ENCODE measurements around the gene ITPRID2.
A peak's percentile ranks its signal among the peaks of the same experiment; 100 is the strongest.

Gene ITPRID2

DNA sequence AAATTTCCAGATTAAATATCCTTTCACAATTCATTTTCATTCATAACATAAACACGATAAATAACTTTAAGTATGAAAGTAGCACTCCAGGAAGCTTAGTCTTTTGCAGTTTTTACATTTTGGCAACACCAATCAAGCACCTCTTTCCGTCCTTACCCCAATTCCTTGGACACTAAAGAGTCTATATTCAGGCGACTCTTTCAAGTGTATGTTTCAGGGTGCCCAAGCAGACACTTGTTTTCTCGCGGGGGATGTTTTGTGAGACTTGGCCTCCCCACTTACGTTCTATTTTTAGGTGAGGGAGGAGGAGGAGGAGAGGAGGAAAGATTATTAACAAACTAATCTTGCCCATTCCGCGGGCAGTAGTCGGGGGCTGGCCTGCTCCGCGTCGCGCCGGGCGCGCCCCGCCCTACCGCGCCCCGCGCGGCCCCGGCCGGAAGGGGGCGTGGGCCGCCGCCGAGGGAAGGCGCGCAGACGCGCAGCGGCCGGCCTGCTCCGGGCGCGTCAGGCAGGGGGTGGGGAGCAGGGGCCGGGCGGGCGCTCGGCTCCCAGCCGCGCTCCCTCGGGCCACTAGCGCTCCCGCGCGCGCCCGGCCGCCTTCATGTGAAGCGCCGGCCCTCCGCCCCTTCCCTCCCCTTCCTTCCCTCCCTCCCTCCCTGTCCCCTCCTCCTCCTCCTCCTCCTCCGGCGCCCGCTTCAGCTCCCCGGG, at the start of gene ITPRID2:
ITPRID2 (plus strand) TSS at position 473 of the 708 bp plus-strand sequence. CDS start 337 bp downstream, outside the sequence.
- peak; percentile 70 for DNase-seq

DNA sequence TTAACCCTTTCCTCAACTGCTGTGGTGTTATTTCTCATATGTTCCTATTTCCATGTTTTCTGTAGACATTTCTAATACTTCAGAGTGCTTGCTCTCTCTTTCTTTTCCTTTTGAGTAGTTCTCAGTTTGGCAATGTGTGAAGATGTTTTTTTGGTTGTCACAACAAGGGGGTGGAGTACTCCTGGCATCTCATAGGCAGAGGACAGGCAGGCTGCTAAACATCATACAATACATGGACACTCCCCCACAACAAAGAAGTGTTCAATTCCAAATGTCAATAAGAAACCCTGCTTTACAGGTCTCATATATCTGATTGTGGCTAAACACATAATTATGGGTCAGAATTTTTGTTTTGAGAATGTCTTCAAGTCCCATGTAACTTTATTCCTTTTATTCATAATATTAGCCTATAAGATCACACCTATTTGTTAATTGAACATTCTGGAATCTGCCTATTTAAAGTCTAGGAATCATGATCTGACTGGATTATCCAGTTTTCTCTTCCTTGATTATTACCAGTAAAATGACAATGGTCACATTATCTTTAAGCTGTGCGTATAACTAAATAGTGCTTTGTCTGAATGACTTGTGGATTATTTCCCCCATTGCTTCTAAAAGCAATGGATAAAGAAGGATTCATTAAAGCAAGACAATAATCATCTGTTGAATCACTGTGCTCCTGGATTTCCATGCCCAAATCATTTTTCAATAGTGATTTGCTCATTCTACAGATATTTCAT, 46.8 kb upstream of the ITPRID2 start:
- DNase-seq, result no peak

DNA sequence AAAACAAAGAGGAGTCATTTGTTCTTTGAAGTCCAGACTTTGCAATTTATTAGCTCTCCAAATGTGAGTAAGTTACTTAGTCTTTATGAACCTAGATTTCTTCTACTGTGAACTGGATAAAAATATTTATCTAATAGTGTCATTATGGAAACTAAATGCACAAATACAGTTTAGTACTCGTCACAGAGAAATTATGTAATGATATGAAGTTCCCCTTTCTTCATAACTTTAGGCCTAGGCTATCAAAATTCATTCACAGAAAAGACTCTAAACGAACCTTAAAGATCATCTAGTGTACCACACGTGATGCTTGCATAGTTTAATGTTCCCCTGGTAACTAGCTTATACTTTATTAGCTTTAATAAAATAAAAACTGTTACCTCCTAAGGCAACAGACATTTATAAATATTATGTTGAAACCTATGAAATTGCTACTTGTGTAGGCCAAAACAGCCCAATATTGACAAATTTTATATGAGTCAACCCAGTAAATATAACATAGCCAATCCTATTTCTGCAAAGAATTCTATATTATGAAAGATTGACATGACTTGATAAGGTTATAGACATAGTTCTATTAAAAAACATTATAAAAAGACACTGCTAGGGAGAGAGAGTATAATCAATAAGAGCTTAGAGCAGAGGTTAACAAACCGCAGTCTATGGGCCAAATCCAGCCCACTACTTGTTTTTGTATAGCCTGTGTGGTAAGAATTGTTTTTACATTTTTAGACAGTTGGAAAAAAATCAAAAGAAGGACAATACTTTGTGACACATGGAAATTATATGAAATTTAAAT, 44.9 kb upstream of the ITPRID2 start:
- DNase-seq, result no peak

DNA sequence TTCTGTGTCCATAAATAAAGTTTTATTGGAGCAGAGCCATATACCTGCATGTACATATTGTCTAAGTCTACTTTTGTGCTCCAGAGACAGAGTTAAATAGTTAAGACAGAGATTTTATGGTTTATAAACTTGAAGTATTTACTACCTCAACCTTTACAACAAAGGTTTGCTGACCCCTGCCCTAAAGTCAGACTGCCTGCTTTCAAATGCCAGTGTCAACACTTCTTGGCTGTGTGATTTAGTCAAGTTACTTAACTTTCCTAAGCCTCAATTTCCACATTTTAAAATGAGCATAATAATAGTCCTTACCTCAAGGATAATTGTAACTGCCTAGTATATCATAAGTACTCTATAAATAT, 44.4 kb upstream of the ITPRID2 start:
- DNase-seq, result no peak

DNA sequence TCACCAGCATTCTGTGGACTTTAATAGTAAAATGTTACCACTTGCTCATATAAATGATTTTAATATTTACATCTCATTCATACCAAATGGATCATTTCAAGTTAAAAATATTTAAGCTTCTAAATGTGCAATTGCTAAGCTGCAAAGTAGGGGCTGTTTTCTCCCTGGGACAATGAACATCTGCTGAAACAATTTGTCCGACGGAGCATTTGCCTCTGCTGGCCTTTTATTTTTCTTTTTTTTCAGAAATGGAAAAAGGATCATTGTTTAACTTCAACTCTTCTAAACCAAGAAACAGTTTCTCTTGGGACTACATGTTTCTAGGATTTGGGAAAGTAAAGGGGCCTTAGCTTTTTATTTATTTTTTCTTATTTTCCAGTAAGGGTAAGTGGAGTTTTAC, 43.8 kb upstream of the ITPRID2 start:
- DNase-seq, result no peak

DNA sequence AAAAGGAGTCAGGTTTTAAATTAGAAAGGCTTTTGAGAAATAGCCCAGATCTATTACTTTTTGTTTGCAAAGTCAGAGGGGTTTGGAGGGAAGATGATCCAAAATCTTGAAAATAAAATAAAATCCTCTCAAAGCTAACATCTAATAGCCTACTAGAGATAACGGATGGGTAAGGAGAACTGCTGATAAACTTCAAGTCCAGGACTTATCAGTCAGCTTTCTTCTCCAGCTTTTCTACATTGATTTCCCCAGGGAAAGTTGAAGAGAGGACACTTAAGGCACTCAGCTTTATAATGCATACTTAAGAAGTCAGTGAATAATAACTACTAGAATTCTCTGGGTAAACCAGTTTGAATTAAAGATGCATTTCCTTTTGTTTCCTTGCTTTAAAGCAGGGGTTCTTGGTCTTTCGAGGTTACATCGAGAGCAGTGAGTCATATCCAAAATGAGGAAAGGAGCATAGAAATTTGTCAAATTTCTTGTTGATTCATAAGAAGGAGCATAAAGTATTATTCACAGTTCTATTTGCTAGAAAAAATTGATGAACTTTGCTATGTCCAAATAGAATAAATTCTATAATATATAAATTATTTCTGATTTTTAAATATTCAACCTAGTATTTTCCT, 43.2 kb upstream of the ITPRID2 start:
- no peak for DNase-seq

DNA sequence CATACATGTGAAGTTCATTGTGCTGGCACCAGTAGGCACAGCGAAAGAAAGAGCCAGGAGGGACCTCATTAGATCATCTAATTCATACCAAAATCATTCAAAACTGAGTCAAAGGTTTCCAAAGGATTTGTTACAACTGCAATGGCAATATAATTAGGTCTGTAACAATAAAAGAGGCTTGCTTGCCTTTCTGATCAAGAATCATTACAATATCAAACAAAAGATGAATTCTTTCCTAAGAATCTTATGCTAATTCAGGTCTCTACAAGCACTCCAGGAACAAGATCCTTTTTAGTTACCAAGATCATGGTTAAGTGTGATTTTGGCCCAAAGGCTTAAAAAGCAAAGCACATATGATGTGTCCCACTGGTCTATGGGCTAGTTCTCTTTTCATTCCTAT, 41.9 kb upstream of the ITPRID2 start:
- no peak for DNase-seq

DNA sequence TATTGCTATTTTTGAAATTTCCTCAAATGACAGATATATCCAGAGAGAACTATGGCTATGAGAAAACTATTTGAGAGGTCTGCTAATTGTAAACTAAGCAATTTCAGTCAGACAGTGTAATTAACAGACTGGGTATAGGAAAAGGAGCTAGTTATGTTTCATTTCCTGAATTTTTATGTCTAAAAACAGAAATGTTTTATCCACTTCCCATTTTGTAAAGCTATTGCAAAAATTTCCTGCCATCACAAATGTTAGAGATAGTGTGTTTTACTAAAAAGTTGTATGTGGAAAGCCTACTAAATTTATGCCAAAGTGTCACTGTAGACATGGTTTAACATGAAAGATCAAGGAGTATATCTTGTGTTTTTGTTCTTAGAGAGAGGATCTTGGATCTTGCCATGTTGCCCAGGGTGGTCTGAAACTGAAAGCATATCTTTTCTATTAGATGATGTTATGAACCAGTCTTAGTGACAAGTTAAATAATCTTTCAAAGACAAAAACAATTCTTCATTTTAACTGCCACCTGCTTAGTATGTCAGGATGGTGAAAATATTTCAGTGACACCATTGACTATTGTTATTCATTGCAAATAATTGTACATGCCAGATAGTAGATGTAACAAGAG, 40.5 kb upstream of the ITPRID2 start:
- DNase-seq, result no peak

DNA sequence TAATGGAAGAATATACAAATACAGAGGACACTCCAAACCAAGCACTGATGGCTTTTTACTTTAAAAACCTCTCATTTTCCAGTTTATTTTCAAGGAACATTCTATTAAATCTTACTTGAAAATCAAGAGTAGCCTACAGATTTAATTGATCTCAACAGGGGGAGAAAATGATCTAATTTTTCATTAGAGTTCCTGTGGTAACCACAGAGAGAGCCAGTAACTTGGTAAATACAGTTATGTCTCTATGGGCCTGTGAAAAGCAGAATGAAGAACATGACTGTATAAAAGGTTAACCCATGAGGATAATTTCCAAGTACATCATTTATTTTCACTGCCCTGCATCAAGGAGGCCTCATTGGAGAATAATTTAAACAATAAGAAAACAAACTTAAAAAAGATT, 39.8 kb upstream of the ITPRID2 start:
- DNase-seq, result no peak

DNA sequence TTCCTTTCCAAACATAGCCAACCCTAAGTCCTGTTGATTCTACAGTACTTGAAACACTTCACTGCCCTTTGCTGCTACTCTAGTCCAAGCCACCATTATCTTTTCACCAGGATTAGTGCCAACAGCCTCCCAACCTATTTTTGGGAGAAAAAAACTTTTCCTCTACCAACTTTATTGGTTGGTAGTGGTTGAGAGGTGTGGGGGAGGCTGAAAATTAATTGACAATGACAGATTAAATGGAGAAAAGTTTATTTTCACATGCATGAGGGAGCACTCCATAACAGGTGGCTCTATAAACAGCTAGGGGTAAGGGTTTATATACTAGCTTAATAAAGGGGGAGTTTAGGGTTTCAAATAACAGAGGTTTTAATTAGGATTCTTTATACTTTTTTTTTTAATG, 37.8 kb upstream of the ITPRID2 start:
- DNase-seq, result no peak

DNA sequence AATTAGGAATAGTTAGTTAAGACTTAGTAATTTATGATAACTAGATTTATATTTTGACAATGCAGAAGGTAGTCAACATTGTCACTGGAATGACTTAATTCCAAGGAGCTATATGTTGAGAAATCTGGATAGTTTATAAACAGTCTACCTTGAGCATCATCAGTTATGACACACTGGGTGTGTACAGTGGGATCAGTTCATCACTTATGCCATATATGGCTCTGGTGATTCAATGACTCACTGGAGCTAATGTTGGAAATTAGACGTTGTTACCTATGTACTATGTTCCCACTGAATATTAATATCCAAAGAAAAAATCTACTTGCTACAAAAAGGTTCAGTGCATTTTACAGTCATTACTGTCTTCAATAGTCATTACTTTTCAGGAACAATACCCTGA, 34.0 kb upstream of the ITPRID2 start:
- DNase-seq, result no peak

DNA sequence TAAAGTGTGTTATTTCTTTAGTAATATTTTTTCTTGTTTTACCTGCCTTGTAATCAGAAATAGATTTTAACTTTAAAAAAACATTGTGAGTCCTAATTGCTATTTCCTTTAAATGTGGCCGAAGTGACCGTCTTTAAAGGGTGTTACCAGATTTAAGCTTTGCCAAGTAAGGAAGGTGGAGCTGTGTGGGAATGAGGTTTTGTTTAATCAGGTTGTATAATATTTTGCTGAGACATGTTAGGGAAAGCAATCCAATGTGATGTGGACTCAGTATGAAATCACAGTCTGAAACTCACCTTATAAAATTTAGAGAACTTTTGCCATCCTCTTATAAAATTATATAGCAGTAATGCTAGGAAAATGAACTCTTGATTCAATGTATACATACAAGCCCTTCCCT, 32.9 kb upstream of the ITPRID2 start:
- no peak for DNase-seq

DNA sequence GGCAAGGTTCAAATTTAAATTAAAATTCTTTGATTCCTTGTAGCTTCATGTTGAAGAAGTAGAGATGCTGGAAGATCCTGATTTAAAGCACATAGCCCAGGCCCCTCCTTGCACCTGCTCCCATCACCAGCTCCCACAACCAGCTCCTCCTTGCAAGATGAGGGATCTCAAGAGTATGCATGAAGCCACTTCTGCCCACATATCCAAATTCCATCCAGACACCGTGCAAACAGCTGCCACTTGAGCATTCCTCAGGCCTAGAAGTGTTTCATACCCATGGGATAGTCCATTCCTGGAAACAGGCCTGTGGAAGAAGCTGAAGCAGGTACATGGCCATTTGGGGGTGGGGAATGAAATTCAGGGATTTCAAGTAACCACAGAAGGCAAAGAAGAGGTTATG, 32.4 kb upstream of the ITPRID2 start:
- DNase-seq, result no peak

DNA sequence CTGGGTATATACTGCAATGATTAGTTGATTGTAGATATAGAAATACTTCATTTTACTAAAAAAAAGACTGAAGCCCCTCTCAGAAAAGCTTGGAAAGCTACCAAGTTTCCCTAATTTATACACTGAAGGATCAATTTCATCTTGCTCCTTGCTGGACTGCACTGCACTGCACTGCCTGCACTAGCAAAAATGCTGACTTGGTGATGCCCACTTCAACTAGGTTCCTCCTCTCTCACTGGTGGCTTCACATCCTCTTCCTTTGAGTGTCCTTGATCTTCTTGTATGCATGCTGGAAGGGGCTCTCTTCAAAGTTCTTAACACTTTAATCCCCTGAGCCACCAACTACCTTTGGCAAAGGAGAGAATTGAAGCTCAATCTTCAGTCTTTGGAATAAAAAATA, 31.7 kb upstream of the ITPRID2 start:
- no peak for DNase-seq

DNA sequence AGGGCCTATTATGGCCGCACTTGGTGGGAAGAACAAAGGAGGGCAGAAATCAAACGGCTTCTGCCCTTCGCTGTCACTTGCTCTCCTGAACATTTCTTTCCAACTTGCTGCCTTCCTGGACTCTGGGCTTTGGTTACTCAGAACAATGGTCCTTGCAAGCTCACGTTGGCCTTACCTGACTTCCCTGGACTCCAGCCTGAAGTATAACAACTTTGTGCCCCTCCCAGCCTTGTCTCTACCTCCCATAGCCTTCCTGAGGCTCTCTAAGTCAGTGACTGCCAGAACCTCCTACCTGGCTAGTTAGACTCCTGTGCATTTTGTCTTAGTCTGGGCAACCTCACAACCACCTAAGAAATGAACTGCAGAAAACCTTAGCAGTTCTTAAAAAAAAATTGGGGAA, 30.2 kb upstream of the ITPRID2 start:
- no peak for DNase-seq

DNA sequence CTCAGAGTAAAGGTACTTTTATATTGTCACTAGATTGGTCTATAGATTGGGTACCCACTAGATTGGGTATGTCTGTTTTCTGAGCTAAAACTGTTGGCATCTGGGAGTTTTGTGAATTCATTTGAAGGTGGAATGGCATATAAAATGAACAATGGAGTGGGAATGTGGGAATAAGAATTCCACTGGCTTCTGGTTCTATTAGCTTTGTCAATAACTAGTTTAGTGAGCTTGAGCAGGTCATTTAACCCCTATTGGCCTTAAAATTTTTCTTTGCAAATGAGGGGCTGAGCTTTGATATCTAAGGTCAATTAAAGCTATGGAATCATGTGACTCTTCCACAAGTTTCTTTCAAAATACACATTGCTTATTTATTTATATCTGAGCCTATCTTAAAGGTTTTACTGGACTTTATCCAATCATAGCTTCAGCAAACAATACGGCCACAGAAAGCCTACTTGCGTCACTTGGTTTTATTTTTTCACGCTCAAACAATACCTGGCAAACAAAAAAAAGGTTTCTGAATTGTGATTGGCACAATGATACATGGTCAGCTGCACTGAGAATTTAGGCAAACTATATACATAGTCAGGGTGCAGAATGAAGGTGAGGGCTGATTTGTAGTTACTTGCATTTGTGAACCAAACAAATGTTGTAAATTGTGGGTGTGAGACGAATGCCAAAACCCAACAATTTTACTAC, 28.8 kb upstream of the ITPRID2 start:
- no peak for DNase-seq

DNA sequence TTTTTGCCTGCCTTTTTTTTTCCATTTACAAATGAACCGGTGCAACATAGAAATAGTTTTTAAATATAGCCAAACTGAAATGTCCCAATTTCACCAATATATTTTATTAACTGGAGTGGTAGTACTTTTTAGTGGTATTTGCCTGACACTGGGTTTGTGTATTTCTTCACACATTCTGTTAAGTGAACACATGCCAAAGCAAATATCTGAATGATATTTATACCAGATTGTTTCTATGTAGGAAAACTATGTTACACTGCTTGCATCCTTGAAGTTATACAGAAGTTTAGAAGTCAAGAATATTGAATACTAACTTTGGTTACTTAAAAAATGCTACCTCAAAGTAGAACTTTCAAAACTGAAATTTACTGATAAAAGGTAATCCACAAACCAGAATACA, 19.4 kb upstream of the ITPRID2 start:
- DNase-seq, result no peak

DNA sequence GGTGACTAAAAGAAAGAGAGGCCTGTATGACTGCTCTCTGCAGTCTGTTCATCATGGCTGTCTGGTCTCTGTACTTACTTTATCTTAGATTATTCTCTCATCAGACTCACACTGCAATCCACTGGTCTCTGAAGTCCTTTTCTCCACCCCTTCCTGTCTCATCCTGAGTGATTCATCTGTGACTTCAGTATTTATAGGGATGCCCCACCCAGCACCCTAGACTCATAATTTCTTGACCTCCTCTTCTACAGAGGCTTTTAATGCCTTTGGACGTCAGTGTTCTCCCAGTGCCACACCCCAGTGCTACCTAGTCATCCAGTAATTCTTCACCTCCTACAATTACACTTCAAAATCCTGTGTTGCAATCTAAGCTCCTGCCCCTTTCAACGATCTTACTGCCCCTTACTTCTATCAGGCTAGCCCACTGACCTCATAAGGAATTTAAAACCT, 14.9 kb upstream of the ITPRID2 start:
- DNase-seq, result no peak

DNA sequence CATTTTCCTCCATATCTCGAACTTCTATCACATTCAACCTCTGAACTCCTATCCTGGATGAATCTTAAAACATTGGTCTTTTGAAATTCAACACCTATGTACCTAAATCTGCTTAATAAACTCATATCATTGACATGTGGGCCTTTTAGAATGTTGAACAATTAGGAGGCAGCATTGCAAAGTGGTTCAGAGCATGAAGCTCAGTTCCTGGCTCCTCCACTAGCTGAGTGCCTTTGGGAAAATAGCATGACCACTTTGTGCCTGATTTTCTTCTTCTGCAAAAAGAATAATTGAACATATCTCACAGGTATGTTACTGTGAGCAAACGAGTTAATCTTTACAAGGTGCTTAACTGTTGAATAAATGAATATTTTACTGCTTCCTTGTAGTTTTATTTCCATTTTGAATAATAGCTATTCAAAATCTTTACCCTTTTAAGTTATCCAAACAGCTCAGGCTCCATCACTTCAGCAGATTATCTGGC, 14.3 kb upstream of the ITPRID2 start:
- no peak for DNase-seq

DNA sequence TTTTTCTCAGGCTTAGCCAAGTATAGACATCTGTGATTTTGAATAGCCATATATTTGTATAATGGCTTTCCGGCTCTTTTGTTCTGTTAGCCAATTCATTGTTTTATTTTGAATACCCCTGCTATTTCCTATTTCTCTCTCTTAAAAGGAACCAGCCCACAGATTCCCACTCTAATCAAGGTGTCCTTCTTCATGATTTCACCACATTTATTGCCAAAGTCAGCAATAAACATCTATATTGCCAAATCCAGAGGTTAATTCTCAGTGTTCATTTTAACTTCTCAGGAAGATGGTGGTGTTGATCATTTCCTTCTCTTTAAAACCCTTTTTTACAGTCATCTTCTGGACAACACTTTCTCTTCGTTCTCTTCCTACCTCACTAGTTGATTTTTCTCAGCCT, 13.1 kb upstream of the ITPRID2 start:
- no peak for DNase-seq

DNA sequence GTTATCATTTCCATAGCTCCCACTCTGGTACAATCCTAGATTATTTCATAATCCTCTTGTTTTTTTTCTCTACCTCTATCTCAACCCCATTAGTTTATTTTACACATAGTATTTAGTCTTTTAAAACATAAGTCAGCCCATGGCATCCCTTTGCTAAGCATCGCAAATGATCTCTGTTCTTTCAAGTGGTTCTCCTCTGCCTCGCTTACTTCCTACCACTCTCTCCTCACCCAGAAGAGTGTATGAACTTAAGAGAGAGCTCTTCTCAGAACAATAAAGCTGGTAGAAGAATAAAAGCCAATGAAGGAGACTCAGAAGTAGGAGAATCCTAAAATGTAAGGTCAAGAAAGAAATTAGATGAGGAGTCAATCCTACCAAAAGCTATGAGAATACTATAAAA, 12.2 kb upstream of the ITPRID2 start:
- DNase-seq, result no peak
